Cardiac fibroblast (primary cell): Measurements from ENCODE around the gene STK32C.

Source experiments
- DNase-seq, 2 donors: peaks; one replicate each; pipeline versions ENCODE4 v3.0.0 to v3.0.0-alpha.2; 2010; ENCODE audit warnings: low read depth in 2 of 2
- H3K4me3 ChIP-seq, 2 donors: replicated peaks in 1 of 2; 1 replicate in 1 of 2; 2 replicates in 1 of 2; pipeline ENCODE4 v1.5.1; 2011; ENCODE audit warnings: low read depth in 2 of 2, low read length in 2 of 2, mild to moderate bottlenecking in 2 of 2, moderate library complexity in 1 of 2
- CTCF ChIP-seq: IDR thresholded peaks from one replicate; pipeline ENCODE4 v1.5.1; 2011; ENCODE audit warnings: low read depth, mild to moderate bottlenecking, low read length, inconsistent platforms

Gene STK32C

GRCh38 chr10:132333386-132333785 lies 25.6 kb upstream of the STK32C start:
- TF ChIP-seq CTCF: no peak
- H3K4me3 ChIP-seq: no peak overlapping the region
- DNase-seq: no peak

- TF ChIP-seq CTCF: no peak
- H3K4me3 ChIP-seq: peak overlapping the region; percentile 86 to 90
- no peak for DNase-seq
Observed at GRCh38 chr10:132332433-132332754, 24.6 kb upstream of the STK32C start.

GRCh38 chr10:132331601-132332432 lies 24.1 kb upstream of the STK32C start, which contains the start of gene LRRC27:
Gene LRRC27, plus strand, starts transcription at chr10:132332193. Its CDS starts 1,332 bp downstream, at chr10:132333525.
- peak; percentile 97 to 99 for DNase-seq
- peak within 1 kb of the TSS; percentile 90 to 95 for H3K4me3 ChIP-seq
- TF ChIP-seq CTCF: no peak

- H3K4me3 ChIP-seq: peak overlapping the region; percentile 77 to 95
- no peak for TF ChIP-seq CTCF
- no peak for DNase-seq
Observed at GRCh38 chr10:132330486-132330833, 22.7 kb upstream of the STK32C start.

GRCh38 chr10:132329565-132330485 lies 22.1 kb upstream of the STK32C start:
- H3K4me3 ChIP-seq: peak overlapping the region; percentile 77 to 95
- no peak for TF ChIP-seq CTCF
- DNase-seq: peak; percentile 65 to 75

GRCh38 chr10:132328738-132329137 lies 21.0 kb upstream of the STK32C start:
- H3K4me3 ChIP-seq: peak overlapping the region in 1 of 2 donors; percentile 7

More at GRCh38 chr10:132328738-132329137, 21.0 kb upstream of the STK32C start:
- DNase-seq: peak in 1 of 2 donors; percentile 81
- no peak for TF ChIP-seq CTCF
